ENCODE results near the gene RAP2B.

GRCh38 chr3:153115326-153115725 lies 46.7 kb upstream of the RAP2B start:
- TF ChIP-seq POLR2AphosphoS5 (IDR thresholded peaks at IDR 0.05) (no peak), CTCF (IDR thresholded peaks at IDR 0.05 in 8 of 11, conservative IDR thresholded peaks at IDR 0.05 in 3 of 11) (no peak), POLR2A (IDR thresholded peaks at IDR 0.05) (no peak)
